RPMI7951 (cell line): ENCODE results near the gene ATOH7. TPM values are rescaled to one million over a fixed set of nuclear protein-coding genes. Genes with fewer than 3 reads are reported as not detected.

Experiments used
- total RNA-seq: library from RNA; depleted of rRNA; stranded (reverse); fragments of >200 nt; shearing (Covaris generic); gene quantifications from 2 replicates; pipeline ENCODE4 v1.2.3, GENCODE V29; 2014; rRNA removed

ATOH7 gene
- total RNA-seq, 1 experiment from 2014 or later: not detected

Other genes starting within 250 kb of the ATOH7 start
- gene HERC4, start 156.8 kb downstream of the ATOH7 start, total RNA-seq: 41.2 and 41.3 TPM in 2 replicates
- 1.4 and 1.8 TPM in 2 replicates for gene MYPN, start 122.6 kb downstream of the ATOH7 start, total RNA-seq
- gene HNRNPH3, start 100.0 kb upstream of the ATOH7 start, total RNA-seq: 17.8 and 20.2 TPM in 2 replicates
- gene PBLD, start 100.8 kb upstream of the ATOH7 start, total RNA-seq: 1.4 and 2.5 TPM in 2 replicates
- 13.7 and 18.5 TPM in 2 replicates for gene RUFY2, start 175.2 kb upstream of the ATOH7 start, total RNA-seq
- 15.6 and 18.3 TPM in 2 replicates for gene DNA2, start 239.9 kb upstream of the ATOH7 start, total RNA-seq